Mucosa of rectum (tissue), 2 donors: ENCODE results near the gene CRABP2.

Experiments used
- H3K27ac ChIP-seq, 2 donors: one replicate each; pipeline ENCODE4 v1.7.0; 2013; ENCODE audit warnings: inconsistent platforms in 2 of 2, low read depth in 2 of 2, low read length in 2 of 2
- H3K27me3 ChIP-seq, 2 donors: one replicate each; pipeline ENCODE4 v1.7.0; 2013; ENCODE audit warnings: low read length in 2 of 2; ENCODE audit not compliant: control insufficient read depth in 2 of 2, insufficient read depth in 2 of 2
- H3K36me3 ChIP-seq, 2 donors: one replicate each; pipeline ENCODE4 v1.7.0; 2013; ENCODE audit warnings: low read length in 2 of 2; ENCODE audit not compliant: control insufficient read depth in 2 of 2, insufficient read depth in 2 of 2
- H3K4me1 ChIP-seq, 2 donors: one replicate each; pipeline ENCODE4 v1.7.0; 2013; ENCODE audit warnings: low read length in 2 of 2, mild to moderate bottlenecking in 1 of 2; ENCODE audit not compliant: control insufficient read depth in 2 of 2, insufficient read depth in 2 of 2
- H3K4me3 ChIP-seq, 2 donors: one replicate each; pipeline ENCODE4 v1.7.0; 2013; ENCODE audit warnings: low read length in 2 of 2
- H3K9ac ChIP-seq, 2 donors: one replicate each; pipeline ENCODE4 v1.7.0; 2013; ENCODE audit warnings: low read length in 2 of 2, low read depth in 1 of 2, mild to moderate bottlenecking in 1 of 2
- H3K9me3 ChIP-seq, 2 donors: one replicate each; pipeline ENCODE4 v1.7.0; 2013; ENCODE audit warnings: low read length in 2 of 2; ENCODE audit not compliant: control insufficient read depth in 2 of 2
- donor health status: healthy.
- donor health status: Normal muscosa, but diverticular disease.

CRABP2 gene

GRCh38 chr1:156709031-156709430, 3.6 kb upstream of the CRABP2 start:
- no peak overlapping the region for H3K9ac ChIP-seq
- H3K4me3 ChIP-seq, result no peak overlapping the region
- no peak overlapping the region for H3K27ac ChIP-seq
- peaks cover 12 to 15% of the 10 kb centered on the region in 2 donors for H3K27me3 ChIP-seq
- peaks cover 23 to 26% of the 10 kb centered on the region in 2 donors for H3K4me1 ChIP-seq
- H3K9me3 ChIP-seq, result no peaks in the 10 kb centered on the region
- H3K36me3 ChIP-seq, result no peaks in the 10 kb centered on the region

DNA sequence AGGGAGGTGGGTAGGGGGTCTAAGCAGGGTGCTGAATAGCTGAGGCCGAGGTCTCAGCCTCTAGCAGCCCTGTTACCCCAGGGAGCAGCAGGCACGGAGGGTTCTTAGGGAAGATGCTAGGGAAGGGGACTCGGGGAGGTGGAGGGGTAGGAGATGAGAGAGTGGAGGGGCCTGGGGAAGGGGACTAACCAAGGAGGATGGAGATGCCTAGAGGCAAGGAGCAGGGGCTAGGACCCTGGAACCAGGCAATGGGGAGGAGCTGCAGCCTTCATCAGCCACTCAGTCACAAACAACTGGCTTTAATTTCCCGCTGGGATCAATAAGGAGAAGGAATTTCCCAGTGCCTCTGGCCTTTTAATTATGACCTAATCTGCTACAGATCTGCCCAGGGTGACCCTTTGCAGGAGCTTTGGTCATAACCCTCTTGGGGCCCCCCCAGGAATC, 2.9 kb upstream of the CRABP2 start:
- Histone ChIP-seq H3K9ac (no peak overlapping the region), H3K27ac (no peak overlapping the region), H3K9me3 (no peaks in the 10 kb centered on the region), H3K27me3 (peaks cover 16 to 20% of the 10 kb centered on the region in 2 donors), H3K4me1 (peaks cover 23 to 26% of the 10 kb centered on the region in 2 donors), H3K36me3 (no peaks in the 10 kb centered on the region), H3K4me3 (no peak overlapping the region)

GRCh38 chr1:156707417-156708217, 2.2 kb upstream of the CRABP2 start:
- Histone ChIP-seq H3K9ac (no peak overlapping the region), H3K36me3 (no peaks in the 10 kb centered on the region), H3K27me3 (peaks cover 20% of the 10 kb centered on the region in 2 donors), H3K9me3 (no peaks in the 10 kb centered on the region), H3K4me3 (no peak overlapping the region), H3K4me1 (peaks cover 23 to 26% of the 10 kb centered on the region in 2 donors), H3K27ac (no peak overlapping the region)

- peak overlapping the region; percentile 26 to 57 for H3K9ac ChIP-seq
- peak overlapping the region; percentile 66 for H3K4me3 ChIP-seq
- no peaks in the 10 kb centered on the region for H3K9me3 ChIP-seq
- peak overlapping the region; percentile 53 to 63 for H3K27ac ChIP-seq
- no peaks in the 10 kb centered on the region for H3K36me3 ChIP-seq
- H3K27me3 ChIP-seq, result peaks cover 20% of the 10 kb centered on the region in 2 donors
- peaks cover 23 to 26% of the 10 kb centered on the region in 2 donors for H3K4me1 ChIP-seq
Observed at GRCh38 chr1:156706657-156707416, 1.5 kb upstream of the CRABP2 start.

DNA sequence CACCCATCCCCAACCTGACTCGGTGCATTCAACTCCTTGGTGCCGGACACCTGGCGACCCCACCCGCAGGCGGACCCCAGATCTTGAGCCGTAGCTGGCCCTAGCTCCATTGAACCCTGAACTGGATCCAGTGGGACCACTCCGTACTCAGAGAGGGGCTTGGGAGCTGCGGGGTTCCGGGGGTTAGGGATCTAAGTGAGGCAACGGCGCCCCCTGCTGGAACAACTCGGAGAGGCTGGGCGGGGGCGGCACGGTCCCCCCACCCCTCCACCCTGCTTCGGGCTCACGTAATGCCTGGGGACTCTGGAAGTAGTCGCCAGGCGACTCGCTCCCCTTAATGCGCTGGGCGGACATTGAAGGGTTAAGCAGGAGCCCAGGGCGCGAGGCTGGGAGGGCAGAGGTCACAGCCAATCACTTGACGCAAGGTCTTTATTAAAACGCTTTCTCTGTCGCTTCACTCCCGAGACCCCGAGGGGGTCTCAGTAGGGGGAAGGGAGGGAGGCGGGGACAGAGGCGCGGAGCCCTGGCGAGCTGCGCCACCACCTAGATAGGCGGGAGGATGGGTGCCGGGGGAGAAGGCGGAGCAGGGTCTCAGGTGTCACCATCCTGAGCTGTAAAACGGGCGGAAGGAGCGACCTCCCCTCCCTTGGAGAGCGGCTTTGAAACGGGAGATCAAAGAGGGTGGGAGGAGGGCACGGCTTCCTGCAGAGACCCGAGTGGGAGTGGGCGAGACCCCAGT, 704 bp upstream of the CRABP2 start:
- Histone ChIP-seq H3K4me1 (peaks cover 23 to 26% of the 10 kb centered on the region in 2 donors), H3K27me3 (peaks cover 20 to 23% of the 10 kb centered on the region in 2 donors), H3K9me3 (no peaks in the 10 kb centered on the region), H3K27ac (peak overlapping the region; percentile 53 to 63), H3K36me3 (no peaks in the 10 kb centered on the region), H3K9ac (peak overlapping the region; percentile 32 to 57), H3K4me3 (peak overlapping the region; percentile 66)

DNA sequence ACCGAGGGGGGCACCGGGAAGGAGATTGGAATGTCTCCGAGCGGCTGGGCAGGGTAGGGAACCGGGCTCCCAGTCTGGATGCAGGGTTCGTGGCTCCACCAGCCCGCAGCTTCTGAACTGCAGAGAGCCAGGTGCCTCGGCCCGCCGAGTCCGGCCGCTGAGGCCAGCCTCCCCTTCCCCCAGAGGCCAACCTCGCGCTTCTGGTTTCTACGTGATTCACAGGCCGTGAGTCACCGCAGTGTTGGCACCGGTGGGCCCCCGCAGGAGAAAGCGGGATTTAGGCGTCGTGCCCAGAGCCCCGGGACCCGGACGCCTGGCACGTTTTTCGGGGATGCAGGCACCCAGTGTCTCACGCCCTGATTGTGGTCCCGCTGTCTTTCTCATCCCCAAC, 458 bp downstream of the CRABP2 start:
- Histone ChIP-seq H3K36me3 (no peaks in the 10 kb centered on the region), H3K9ac (peak overlapping the region in 1 of 2 donors; percentile 25)

GRCh38 chr1:156704166-156704711, 1.1 kb downstream of the CRABP2 start:
- Histone ChIP-seq H3K9ac (no peak overlapping the region), H3K4me3 (no peak overlapping the region)

More for the DNA sequence above, 458 bp downstream of the CRABP2 start:
- no peaks in the 10 kb centered on the region for H3K9me3 ChIP-seq
- peaks cover 20 to 21% of the 10 kb centered on the region in 2 donors for H3K4me1 ChIP-seq
- no peak overlapping the region for H3K27ac ChIP-seq
- peak overlapping the region; percentile 38 to 44 for H3K4me3 ChIP-seq
- peaks cover 20 to 24% of the 10 kb centered on the region in 2 donors for H3K27me3 ChIP-seq

DNA sequence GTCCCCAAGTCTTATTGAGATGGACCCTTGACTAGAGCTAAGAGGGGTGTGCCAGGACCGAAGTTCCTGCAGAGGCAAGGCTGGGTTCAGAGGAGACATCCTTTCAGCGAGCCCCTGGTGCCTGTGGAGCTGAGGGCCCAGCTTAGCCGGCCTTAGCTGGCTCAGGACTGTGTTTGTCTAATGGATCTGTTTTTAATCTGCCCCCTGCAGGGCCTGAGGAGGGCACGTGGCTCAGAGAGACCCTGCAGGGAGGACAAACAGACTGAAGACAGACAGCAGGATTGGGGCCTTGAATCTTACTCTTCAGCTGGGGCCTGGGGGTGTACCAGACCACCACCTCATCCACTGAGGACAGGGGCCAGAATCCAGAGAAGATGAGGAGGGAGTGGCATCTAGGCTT, 1.6 kb downstream of the CRABP2 start:
- H3K4me1 ChIP-seq, result peaks cover 18 to 20% of the 10 kb centered on the region in 2 donors
- no peaks in the 10 kb centered on the region for H3K36me3 ChIP-seq
- peaks cover 20 to 24% of the 10 kb centered on the region in 2 donors for H3K27me3 ChIP-seq
- no peaks in the 10 kb centered on the region for H3K9me3 ChIP-seq
- no peak overlapping the region for H3K27ac ChIP-seq
- no peak overlapping the region for H3K4me3 ChIP-seq
- no peak overlapping the region for H3K9ac ChIP-seq

More at GRCh38 chr1:156704166-156704711, 1.1 kb downstream of the CRABP2 start:
- no peaks in the 10 kb centered on the region for H3K9me3 ChIP-seq
- H3K36me3 ChIP-seq, result no peaks in the 10 kb centered on the region
- H3K4me1 ChIP-seq, result peaks cover 18 to 20% of the 10 kb centered on the region in 2 donors
- peaks cover 20 to 24% of the 10 kb centered on the region in 2 donors for H3K27me3 ChIP-seq
- H3K27ac ChIP-seq, result no peak overlapping the region

DNA sequence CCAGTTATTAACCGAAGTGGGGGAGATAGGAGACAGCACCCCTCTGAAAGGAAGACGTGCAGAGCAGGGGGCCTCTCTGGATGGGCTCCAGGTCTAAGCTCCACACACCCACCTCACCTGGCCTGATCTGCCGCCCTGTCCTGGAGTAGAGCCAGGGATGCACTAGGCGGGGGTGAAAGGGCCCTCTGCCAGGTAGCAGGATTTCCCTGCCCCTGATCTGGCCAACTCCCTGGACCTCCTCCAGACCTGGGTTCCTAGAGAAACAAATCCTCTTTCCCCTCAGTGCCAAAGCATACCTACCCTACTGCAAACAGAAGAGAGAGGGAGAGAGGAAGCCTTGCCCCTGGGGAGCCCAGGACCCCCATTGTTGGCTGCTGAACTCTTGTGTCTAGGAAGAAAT, 2.0 kb downstream of the CRABP2 start:
- Histone ChIP-seq H3K27me3 (peaks cover 20 to 24% of the 10 kb centered on the region in 2 donors), H3K9me3 (no peaks in the 10 kb centered on the region), H3K36me3 (no peaks in the 10 kb centered on the region), H3K27ac (no peak overlapping the region), H3K9ac (no peak overlapping the region), H3K4me3 (no peak overlapping the region), H3K4me1 (peaks cover 18 to 20% of the 10 kb centered on the region in 2 donors)
